GM19372 (cell line): Measurements from ENCODE around the gene MAPK10.
"Not testable (repeated sequence)": the region's sequence is repeated elsewhere in the genome, so short reads cannot be mapped to it uniquely, and the experiment has no call there.

Source experiments
- ATAC-seq: cut with Tn5 transposase; IDR thresholded peaks from one replicate; pipeline ENCODE4 v1.9.1; 2021; ENCODE audit warnings: mild to moderate bottlenecking, low read depth, moderate library complexity; ENCODE audit not compliant: unreplicated experiment

MAPK10 gene

GRCh38 chr4:86001591-86001990 is 358.3 kb downstream of the MAPK10 start:
- ATAC-seq: no peak

- peak; percentile 71 for ATAC-seq
Measured at GRCh38 chr4:85995361-85995760, 364.5 kb downstream of the MAPK10 start.

- no peak for ATAC-seq
Measured at GRCh38 chr4:85994576-85994975, 365.3 kb downstream of the MAPK10 start.

- no peak for ATAC-seq
Measured at GRCh38 chr4:85993641-85994040, 366.2 kb downstream of the MAPK10 start.

GRCh38 chr4:85986266-85986665 is 373.6 kb downstream of the MAPK10 start:
- no peak for ATAC-seq

- ATAC-seq: no peak
Measured at GRCh38 chr4:85979276-85979675, 380.6 kb downstream of the MAPK10 start.

- no peak for ATAC-seq
Measured at GRCh38 chr4:85970535-85970934, 389.3 kb downstream of the MAPK10 start.

- ATAC-seq: peak; percentile 68
Measured at GRCh38 chr4:85968945-85969819, 390.7 kb downstream of the MAPK10 start.

- ATAC-seq: no peak
Measured at GRCh38 chr4:85967872-85968271, 392.0 kb downstream of the MAPK10 start.

- ATAC-seq: no peak
Measured at GRCh38 chr4:85966373-85966772, 393.5 kb downstream of the MAPK10 start.

- ATAC-seq: no peak
Measured at GRCh38 chr4:85965529-85965928, 394.3 kb downstream of the MAPK10 start.

GRCh38 chr4:85965017-85965416 is 394.8 kb downstream of the MAPK10 start:
- not testable (repeated sequence) for ATAC-seq

GRCh38 chr4:85964298-85964697 is 395.6 kb downstream of the MAPK10 start:
- no peak for ATAC-seq

- ATAC-seq: no peak
Measured at GRCh38 chr4:85963231-85963630, 396.6 kb downstream of the MAPK10 start.

GRCh38 chr4:85961887-85962286 is 398.0 kb downstream of the MAPK10 start:
- ATAC-seq: no peak

GRCh38 chr4:85956293-85956945 is 403.4 kb downstream of the MAPK10 start:
- no peak for ATAC-seq

- ATAC-seq: no peak
Measured at GRCh38 chr4:85955620-85956292, 404.1 kb downstream of the MAPK10 start.

GRCh38 chr4:85953651-85954018 is 406.2 kb downstream of the MAPK10 start:
- ATAC-seq: no peak

- ATAC-seq: no peak
Measured at GRCh38 chr4:85952972-85953650, 406.7 kb downstream of the MAPK10 start.

- no peak for ATAC-seq
Measured at GRCh38 chr4:85952528-85952927, 407.3 kb downstream of the MAPK10 start.

- no peak for ATAC-seq
Measured at GRCh38 chr4:85951099-85951498, 408.8 kb downstream of the MAPK10 start.
